KMS-11 (cell line): ENCODE measurements around the gene HIPK4.

ENCODE experiments used
- H2AFZ ChIP-seq: fragments of 200-600 bp; sonication (generic); 2 replicates; pipeline ENCODE4 v1.6.1; 2016; ENCODE audit warnings: antibody characterized with exemption, mixed run types, low read depth
- H3K27ac ChIP-seq: fragments of 200-600 bp; sonication (generic); 2 replicates; pipeline ENCODE4 v1.6.1; 2016; ENCODE audit warnings: mild to moderate bottlenecking, mixed run types
- H3K27me3 ChIP-seq: fragments of 200-600 bp; sonication (generic); 2 replicates; pipeline ENCODE4 v1.6.1; 2017; ENCODE audit warnings: mild to moderate bottlenecking, low read depth, mixed run types, moderate library complexity; ENCODE audit not compliant: insufficient read depth
- H3K36me3 ChIP-seq: fragments of 200-600 bp; sonication (generic); 2 replicates; pipeline ENCODE4 v1.6.1; 2017; ENCODE audit warnings: mild to moderate bottlenecking, mixed run types; ENCODE audit not compliant: insufficient read depth
- H3K4me1 ChIP-seq: fragments of 200-600 bp; sonication (generic); 2 replicates; pipeline ENCODE4 v1.6.1; 2016; ENCODE audit warnings: mild to moderate bottlenecking, low read depth, mixed run types; ENCODE audit not compliant: poor library complexity, severe bottlenecking
- H3K4me2 ChIP-seq: fragments of 200-600 bp; sonication (generic); 2 replicates; pipeline ENCODE4 v1.7.0; 2016; ENCODE audit warnings: mild to moderate bottlenecking, mixed run types
- H3K4me3 ChIP-seq: fragments of 200-600 bp; sonication (generic); IDR thresholded peaks from 2 replicates; pipeline ENCODE4 v1.6.1; 2017; ENCODE audit warnings: low read depth, low read length, mixed read lengths; ENCODE audit not compliant: insufficient read depth
- H3K79me2 ChIP-seq: fragments of 200-600 bp; sonication (generic); 2 replicates; pipeline ENCODE4 v1.6.1; 2016; ENCODE audit warnings: low read depth, mixed run types; ENCODE audit not compliant: insufficient read depth
- H3K9ac ChIP-seq: fragments of 200-600 bp; sonication (generic); 2 replicates; pipeline ENCODE4 v1.6.1; 2016; ENCODE audit warnings: mild to moderate bottlenecking, mixed run types
- H4K20me1 ChIP-seq: fragments of 200-600 bp; sonication (generic); 2 replicates; pipeline ENCODE4 v1.6.1; 2016; ENCODE audit warnings: mild to moderate bottlenecking, mixed run types; ENCODE audit not compliant: insufficient read depth
- CTCF ChIP-seq: fragments of 200-600 bp; sonication (generic); conservative IDR thresholded peaks from 2 replicates; pipeline ENCODE4 v1.6.1; 2017; ENCODE audit warnings: low read depth, mild to moderate bottlenecking, antibody characterized with exemption, low read length, moderate library complexity, mixed read lengths

Gene HIPK4

GRCh38 chr19:40365010-40365409 lies 25.0 kb downstream of the HIPK4 start:
- Histone ChIP-seq H3K4me1 (peaks cover 6% of the 10 kb centered on the region), H3K27ac (no peak overlapping the region), H3K27me3 (no peaks in the 10 kb centered on the region), H3K4me3 (no peak overlapping the region), H3K36me3 (no peaks in the 10 kb centered on the region), H2AFZ (no peak overlapping the region), H3K4me2 (no peak overlapping the region), H3K9ac (no peak overlapping the region), H4K20me1 (no peaks in the 10 kb centered on the region), H3K79me2 (no peaks in the 10 kb centered on the region)
- no peak for TF ChIP-seq CTCF

GRCh38 chr19:40363069-40363468 lies 26.9 kb downstream of the HIPK4 start:
- Histone ChIP-seq H2AFZ (no peak overlapping the region), H3K27me3 (no peaks in the 10 kb centered on the region), H4K20me1 (no peaks in the 10 kb centered on the region), H3K4me2 (no peak overlapping the region), H3K27ac (no peak overlapping the region), H3K4me3 (no peak overlapping the region), H3K79me2 (no peaks in the 10 kb centered on the region), H3K4me1 (peaks cover 12% of the 10 kb centered on the region), H3K36me3 (no peaks in the 10 kb centered on the region), H3K9ac (no peak overlapping the region)
- no peak for TF ChIP-seq CTCF

- Histone ChIP-seq H3K27ac (no peak overlapping the region), H4K20me1 (no peaks in the 10 kb centered on the region), H3K4me1 (peaks cover 12% of the 10 kb centered on the region), H2AFZ (no peak overlapping the region), H3K9ac (no peak overlapping the region), H3K27me3 (no peaks in the 10 kb centered on the region), H3K36me3 (no peaks in the 10 kb centered on the region), H3K4me2 (no peak overlapping the region), H3K4me3 (no peak overlapping the region), H3K79me2 (no peaks in the 10 kb centered on the region)
- TF ChIP-seq CTCF: no peak
Observed at GRCh38 chr19:40362160-40362559, 27.8 kb downstream of the HIPK4 start.

GRCh38 chr19:40360708-40361241 lies 29.2 kb downstream of the HIPK4 start:
- H3K4me3 ChIP-seq: no peak overlapping the region
- H3K4me2 ChIP-seq: no peak overlapping the region
- H3K27me3 ChIP-seq: no peaks in the 10 kb centered on the region
- no peaks in the 10 kb centered on the region for H3K79me2 ChIP-seq
- H3K36me3 ChIP-seq: no peaks in the 10 kb centered on the region
- H2AFZ ChIP-seq: no peak overlapping the region
- no peaks in the 10 kb centered on the region for H4K20me1 ChIP-seq
- peaks cover 12% of the 10 kb centered on the region for H3K4me1 ChIP-seq
- no peak overlapping the region for H3K9ac ChIP-seq
- H3K27ac ChIP-seq: no peak overlapping the region
- TF ChIP-seq CTCF: no peak
